C4-2B (cell line): ENCODE data around the gene PEX11B.

ENCODE experiments used
- H3K27ac ChIP-seq: fragments of 450-650 bp; 2 replicates; pipeline ENCODE4 v1.5.1; 2017
- CTCF ChIP-seq: fragments of 450-650 bp; conservative IDR thresholded peaks from 2 replicates; pipeline ENCODE4 v1.5.1; 2017; ENCODE audit warnings: mild to moderate bottlenecking
- ZFX ChIP-seq: fragments of 450-650 bp; IDR thresholded peaks from 2 replicates; pipeline ENCODE4 v1.6.1; 2017

The PEX11B gene

GRCh38 chr1:145951526-145951925 is 33.0 kb upstream of the PEX11B start:
- no peak overlapping the region for H3K27ac ChIP-seq
- TF ChIP-seq ZFX (no peak), CTCF (no peak)

- TF ChIP-seq CTCF, result no peak
- TF ChIP-seq ZFX, result no peak
- no peak overlapping the region for H3K27ac ChIP-seq
These were observed 30.7 kb upstream of the PEX11B start for GRCh38 chr1:145949219-145949618.

- no peak overlapping the region for H3K27ac ChIP-seq
- no peak for TF ChIP-seq CTCF
- no peak for TF ChIP-seq ZFX
These were observed 29.0 kb upstream of the PEX11B start for GRCh38 chr1:145947551-145947950.

GRCh38 chr1:145946477-145946986 is 28.0 kb upstream of the PEX11B start:
- no peak for TF ChIP-seq CTCF
- no peak for TF ChIP-seq ZFX
- no peak overlapping the region for H3K27ac ChIP-seq

GRCh38 chr1:145944532-145944931 is 26.0 kb upstream of the PEX11B start:
- H3K27ac ChIP-seq, result no peak overlapping the region
- TF ChIP-seq ZFX, result no peak
- no peak for TF ChIP-seq CTCF

GRCh38 chr1:145942871-145943270 is 24.4 kb upstream of the PEX11B start:
- TF ChIP-seq CTCF (no peak), ZFX (no peak)
- no peak overlapping the region for H3K27ac ChIP-seq

GRCh38 chr1:145942405-145942804 is 23.9 kb upstream of the PEX11B start:
- TF ChIP-seq CTCF (no peak), ZFX (no peak)
- no peak overlapping the region for H3K27ac ChIP-seq

GRCh38 chr1:145937436-145937835 is 18.9 kb upstream of the PEX11B start:
- H3K27ac ChIP-seq, result no peak overlapping the region
- TF ChIP-seq ZFX (no peak), CTCF (no peak)
